Inflammatory macrophage treated with lipopolysaccharide for 1 hour (primary cell): Measurements from ENCODE around the gene STK32C.

Source experiments
- DNase-seq, 2 donors: peaks; one replicate each; pipeline ENCODE4 v3.0.0-alpha.2; 2020 to 2022

Gene STK32C

DNA sequence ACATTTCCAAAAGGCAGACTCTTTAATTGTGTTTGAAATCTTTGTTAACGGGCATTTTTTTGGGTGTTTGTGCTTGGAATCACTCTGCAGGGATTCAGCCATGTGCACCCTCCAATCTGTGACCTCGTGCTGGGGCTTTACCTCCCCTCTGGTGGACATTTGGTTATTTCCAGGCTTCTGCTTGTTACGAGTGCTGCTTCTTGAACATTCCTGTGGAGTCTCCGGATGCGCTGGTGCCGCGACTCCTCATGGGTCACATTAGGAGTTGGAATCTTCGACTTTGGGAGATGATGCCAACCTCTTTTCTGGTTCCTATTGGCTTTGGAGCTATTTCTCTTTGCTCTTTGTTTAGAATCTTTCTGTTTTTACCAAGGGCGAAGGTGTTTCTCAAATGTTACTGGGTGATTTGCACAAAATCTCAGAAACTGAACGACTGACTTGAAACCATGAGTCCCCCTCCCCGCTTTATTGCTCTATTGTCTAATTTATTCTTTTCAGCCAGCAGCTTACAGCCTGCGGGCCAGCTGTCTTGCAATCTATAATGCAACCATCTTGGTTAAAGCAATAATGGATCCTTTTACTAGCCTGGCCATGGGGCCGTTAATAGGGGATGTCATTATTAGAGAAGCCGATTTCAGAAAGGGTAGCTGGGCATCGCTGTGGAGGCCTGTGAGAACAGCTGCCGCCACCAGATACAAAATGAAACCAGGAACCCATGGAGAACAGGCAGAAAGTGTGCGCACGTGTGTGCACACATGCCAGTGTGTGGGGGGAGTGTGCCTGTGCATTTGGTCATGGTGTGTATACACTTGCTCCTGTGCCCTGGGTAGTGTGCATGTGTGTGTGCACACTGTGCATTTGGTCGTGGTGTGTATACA lies 130.9 kb downstream of the STK32C start:
- DNase-seq = no peak

DNA sequence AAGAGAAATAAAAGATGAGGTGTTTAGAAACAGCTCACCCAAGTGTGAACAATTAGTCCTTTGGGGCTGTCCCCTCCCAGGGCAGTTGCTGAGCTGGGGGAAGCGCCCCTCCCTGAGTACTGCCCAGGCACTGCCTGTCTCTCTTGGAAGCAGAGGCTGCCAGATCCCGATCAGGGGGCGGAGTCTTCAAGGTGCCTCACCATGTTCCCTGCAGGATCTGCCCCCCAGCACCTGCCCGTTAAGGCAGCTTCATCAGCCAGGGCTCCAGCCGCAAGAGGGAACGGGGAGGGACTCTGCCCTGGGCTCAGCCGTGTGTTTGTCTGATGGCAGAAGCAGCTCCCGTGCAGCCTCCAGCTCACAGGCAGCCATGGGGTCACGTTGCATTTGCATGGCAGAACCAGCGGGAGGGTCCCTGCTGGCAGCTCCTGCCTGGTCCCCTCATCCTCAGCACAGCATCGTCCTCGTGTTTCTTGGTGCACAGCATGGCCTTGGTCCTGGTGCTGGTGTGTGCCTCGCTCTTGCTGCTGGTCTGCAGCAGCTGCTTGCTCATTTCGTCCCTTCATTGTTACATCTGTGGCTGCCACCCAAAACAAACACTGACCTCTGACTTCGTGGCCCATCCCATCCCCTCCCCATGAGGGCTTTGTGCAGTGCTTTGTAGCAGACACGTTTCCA lies 131.7 kb downstream of the STK32C start:
- DNase-seq = no peak

DNA sequence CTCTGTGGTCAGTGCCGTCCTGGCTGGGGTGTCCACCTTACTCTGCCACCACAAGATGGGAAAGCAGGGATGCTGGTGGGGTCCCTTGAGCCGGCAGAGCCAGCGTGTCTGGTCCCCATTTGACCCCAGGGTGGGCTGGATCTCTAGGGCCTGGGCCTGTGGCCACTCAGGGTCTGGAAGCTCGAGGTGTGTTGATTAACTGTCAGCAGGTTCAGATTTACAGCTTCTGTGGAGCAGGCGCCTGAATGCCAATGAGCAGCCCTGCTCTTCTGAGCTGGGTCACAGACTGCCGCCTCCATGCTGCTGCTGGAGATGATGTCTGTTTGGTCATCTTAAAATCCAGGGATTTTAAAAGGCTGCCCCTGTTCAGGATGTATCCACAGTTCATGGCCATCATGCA lies 132.3 kb downstream of the STK32C start:
- DNase-seq = no peak

DNA sequence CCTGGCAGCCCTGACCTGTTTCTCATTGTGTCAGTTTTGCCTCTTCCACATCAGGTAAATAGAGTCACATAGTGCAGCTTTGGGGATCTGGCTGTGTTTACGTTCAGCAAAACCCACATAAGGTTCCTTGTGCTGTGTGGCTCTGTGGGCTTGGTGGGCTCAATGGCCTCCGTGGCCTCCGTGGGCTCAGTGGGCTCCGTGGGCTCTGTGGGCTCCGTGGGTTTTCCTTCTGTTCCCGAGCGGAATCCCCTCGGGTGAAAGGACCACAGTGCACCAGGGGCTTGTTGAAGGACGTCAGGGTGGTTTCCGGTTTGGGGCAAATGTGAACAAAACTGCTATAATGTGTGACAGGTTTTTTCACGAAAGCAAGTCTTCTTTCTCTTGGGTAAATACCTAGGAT lies 133.5 kb downstream of the STK32C start:
- DNase-seq = no peak

DNA sequence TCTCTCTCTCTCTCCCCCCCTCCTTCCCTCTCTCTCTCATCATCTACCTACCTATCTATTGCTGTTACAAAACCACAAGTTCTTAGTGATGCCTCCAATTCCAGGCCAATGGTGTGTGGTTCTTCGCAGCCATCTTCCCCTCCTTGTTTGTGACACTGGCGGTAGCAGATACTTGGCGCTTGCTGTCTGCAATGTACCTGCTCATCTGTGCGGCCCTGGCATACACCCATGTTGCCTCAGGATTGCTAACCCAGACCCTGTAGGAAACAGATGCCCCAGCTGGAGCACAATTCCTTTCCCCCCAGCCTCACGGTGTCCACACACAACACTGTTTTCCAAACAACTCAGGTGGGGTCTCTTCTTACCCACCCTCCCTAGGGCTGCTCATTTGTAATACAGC lies 134.6 kb downstream of the STK32C start:
- DNase-seq = no peak

DNA sequence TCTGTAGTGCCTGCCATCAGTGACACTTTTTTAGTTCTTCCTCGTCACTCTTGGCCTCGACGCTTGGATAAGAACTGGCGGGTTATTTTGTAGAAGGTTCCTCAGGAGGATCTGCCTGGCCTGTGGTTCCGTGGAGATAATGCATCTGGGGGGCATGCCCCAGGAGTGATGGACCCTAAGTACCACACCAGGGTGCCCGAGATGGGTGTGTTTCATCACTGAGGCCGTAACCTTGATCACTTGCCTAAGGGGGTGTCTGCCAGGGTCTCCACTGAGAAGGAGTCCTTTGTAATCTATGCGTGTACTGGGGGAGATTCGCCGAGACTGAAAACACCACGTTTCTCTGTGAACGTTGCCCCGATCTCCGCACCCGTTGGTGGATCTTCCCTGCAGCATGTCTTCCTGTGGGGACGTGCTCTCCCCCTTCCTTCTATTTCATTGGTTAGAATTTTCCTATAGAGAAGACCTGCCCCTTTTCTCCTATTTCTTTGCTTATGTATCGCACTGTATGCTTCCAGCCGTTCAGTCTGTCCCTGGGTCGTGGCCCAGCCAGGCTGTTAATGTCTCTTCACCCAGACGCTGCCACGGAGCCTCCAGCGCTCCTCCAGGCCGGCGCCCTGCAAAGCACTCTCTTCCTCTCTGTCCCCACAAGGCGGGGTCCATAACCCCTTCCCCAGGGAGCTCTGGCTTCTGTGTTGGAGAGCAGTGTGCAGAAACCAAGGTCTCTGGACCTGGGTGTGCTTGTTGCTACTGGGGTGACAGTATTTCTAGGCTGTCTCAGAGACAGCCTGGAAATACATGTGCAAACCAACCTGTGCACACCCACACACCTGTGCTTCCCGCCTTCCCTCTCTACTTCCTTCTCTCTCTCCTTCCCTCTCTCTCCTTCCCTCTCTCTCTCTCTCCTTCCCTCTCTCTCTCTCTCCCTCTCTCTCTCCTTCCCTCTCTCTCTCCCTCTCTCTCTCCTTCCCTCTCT lies 135.4 kb downstream of the STK32C start:
- DNase-seq = no peak

DNA sequence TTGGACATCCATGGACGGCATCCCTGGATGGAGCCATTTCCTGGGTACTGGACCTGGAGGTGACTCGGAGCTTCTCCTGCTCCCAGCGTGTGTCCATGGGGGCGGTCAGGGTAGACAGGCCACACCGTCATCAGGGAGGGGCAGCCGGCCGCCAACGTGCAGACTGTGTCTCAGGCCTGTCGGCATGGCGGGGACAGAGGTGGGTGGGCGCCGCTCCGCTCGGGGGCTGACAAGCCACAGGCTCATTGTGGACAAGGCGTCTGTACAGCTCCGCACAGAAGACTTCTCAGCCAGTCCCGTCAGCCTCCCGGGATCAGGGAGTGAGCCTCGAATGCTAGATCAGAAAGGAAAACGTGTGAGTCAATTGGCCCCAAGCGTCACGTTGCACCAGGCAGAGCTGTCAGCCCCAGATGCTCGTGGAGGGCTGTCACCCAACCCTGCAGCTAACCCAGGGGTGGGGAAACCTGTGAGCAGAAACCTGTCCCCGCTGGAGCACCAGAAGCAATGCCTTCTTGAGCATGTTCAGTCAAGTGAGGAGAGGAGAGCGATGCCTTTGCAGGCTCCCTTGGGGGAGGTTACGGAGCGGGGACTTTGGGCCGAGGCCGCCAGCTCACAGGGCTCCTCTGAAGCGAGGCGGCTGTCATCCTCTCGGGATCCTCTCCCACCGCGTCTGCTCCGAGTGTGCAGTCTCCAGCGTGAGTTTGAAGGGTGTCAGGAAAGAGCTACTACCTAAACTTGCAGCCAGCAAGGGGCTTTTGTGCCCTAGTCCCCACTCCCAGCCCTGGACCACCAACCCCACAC lies 137.0 kb downstream of the STK32C start:
- DNase-seq = no peak

DNA sequence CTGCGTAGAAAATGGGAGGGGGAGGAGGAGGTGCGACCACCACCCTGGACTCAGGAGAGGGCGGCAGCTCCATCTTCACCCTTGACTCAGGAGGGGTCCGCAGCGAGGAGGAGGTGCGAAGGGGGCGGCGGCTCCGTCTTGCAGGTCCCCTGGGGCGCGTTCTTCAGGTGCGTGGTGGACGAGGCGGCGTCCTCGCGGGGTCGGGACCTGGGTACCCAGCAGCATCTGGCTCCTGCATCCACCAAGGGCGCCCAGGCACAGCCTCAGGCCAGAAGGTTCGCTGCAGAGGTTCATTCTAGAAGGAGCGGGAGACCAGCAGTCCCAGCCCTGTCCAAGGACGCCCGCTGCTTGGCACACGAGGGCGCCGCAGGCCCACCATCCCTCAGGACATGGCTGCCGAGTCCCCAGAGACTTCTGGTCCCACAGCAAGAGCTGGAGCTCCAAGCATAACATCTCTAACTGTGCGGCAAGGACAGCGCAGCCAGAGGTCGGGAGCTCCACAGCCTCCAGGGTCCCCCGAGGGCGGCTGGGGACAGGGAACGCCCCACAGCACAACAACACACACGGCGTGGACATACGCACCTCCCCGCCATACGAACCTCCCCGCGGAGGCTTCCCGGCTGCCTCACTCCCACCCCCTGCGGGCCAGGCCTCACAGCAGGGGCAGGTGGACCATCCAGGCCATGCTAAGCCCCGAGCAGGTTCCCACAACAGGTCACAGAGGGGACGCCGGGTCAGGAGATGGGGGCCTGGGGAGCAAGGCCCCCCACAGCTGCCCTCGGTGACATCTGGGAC lies 137.8 kb downstream of the STK32C start:
- DNase-seq = no peak

DNA sequence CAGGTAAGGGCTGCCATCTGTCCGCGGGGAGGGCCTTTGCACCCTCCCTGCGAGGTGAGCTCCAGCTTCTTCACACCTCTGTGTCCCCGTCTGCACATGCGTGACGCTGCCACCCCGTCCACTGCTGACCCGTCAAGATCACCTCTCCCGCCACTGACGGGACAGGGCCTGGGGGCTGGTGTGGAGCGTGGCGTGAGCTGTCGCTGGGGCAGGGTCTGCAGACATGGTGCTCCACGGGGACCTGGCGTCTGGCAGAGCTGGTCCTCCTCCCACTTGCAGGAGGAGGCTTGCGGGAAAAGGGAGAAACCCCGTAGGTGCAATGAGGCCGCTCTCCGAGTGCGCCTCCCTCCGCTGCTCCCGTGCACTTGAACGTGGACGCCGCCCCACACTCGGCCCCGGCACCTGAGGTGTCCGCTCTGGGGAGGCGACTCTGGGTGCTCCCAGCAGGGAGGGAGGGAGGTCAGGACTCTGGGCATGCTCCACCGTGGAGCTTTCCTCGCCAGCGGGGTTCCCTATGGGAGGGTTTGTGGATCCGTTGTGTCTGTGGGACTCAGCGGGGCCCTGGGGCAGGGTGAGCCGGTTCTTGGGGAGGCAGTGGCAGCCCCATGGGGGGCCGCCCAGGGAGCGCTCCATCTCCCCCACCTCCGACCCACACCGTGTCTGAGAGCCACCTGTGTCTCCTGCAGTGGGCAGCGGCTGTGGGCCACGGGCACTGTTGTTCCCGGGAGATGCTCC lies 138.6 kb downstream of the STK32C start:
- DNase-seq = no peak

DNA sequence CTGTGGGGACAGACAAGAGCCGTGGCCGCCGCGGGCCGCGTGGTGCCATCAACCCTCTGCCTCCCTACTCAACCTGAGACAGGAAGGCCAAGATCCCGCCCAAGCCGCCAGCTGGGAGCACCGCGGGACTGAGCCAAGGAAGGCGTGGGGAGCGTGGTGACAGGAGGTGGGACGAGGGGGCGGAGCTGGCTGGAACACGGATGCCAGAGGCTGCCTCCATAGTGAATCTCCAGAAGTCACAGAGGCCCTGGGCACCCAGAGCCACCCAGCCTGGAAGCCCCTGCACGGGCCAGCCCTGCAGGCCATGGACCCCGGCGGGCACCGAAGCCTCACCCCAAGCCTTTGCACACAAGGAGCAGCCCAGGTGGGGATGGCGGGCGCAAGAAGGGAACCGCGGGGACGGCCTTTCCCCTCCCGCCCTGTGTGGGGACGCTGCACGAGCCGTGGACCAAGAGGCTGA lies 139.1 kb downstream of the STK32C start:
- DNase-seq = no peak

DNA sequence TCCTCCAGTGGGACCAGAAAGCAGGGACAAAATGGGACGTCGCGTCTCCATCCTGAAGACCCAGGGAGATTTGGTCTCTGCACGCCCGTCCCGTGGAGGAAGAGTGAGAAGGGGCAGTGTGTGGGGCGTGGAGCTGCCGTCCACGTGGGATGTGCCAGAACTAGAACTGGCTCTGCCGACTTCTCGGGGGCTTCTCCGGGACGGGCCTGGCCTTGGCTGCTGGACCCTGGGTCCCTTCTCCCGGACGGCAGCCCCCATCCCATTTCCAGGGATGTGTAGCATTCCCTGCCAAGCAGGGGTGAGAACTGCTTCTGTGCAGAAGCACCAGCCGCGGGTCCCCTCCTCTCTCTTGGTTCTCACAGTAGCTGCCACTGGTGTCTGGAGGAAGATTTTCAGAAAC lies 139.8 kb downstream of the STK32C start:
- DNase-seq = no peak

DNA sequence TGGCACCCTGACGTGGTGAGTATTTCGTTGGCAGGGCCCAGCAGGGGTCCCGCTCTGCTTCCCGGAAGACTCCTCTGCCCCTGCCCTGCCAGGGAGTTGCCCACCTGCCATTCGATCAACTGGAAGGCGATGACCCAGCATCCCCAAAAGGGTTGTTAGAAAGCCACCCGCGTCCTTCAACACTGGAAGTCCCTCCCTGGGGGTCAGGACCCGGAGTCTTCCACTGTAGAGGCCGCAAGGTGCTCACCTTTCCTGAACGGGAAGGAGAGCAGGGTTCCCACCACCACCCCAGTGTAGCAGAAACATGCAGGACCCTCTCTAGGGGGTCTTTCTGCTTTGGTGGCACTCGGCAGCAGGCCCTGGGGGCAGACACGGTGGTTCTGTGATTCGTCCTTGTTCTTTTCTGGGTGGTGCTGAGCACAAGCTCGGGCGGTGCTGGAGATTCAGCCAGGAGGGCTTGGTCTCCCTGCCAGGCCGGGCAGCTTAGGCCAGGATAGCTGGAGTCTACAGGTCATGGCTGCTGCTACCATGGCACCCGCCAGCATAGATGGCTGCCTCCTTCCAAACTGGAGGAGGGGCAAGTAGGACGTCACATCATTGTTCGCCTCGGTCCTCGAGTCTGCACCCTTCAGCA lies 140.6 kb downstream of the STK32C start:
- no peak for DNase-seq

DNA sequence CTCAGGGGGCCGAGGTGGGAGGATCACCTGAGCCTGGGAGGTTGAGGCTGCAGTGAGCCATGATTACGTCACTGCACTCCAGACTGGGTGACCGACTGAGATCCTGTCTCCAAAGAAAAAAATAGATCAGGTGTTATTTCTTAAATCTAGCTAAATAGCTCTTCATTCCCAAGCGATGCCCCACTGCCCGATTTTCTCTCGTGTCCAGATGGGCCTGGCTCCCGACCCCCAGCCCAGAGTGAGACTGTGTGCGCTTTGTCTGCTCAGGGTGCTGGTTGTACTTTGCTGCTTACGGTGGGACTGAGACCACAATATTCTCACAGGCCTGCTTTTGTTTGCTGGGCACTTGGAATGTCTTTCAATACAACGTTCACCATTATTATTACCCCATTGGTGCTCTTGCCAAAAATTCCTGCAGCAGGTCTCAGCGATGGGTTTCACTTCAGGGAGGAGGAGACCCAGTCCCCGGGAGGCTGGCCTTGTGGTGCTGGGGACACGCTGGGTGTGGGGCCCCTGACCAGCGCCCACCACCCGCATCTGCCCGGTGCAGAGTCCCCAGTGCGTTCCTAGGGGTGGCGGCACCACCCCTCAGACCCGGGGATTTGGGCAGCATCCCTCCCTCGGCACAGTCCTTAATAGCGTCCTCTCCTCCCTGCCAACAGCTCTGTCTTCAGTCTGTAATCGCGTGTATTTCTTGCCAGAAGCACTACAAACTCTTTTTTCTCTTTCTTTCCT lies 141.4 kb downstream of the STK32C start:
- no peak for DNase-seq

DNA sequence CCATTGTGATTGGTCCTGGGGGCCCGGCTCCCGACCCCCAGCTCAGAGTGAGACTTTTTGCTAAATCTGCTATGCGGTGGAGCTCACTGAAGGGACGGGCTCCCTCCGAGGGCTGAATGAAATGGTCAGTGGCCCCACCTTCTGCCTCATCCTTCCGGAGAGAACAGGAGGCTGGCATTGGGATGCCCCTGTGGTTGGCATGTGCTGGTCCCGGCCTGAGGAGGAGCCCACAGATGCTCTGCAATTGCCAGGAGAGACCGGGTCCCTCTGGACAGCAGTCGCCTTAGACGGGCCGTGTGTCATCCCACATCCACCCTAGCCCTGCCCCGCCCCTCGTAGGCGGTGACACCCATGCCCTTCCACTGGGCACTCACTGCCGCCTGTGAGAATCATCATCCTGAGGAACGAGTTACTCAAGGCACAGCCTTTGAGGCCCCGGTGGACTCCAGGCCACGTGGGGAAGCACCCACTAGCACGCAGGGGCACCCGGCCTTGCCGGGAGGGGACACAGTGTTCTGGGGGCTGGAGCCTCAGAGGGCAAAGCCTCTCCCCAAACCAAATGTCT lies 142.3 kb downstream of the STK32C start:
- DNase-seq = no peak

DNA sequence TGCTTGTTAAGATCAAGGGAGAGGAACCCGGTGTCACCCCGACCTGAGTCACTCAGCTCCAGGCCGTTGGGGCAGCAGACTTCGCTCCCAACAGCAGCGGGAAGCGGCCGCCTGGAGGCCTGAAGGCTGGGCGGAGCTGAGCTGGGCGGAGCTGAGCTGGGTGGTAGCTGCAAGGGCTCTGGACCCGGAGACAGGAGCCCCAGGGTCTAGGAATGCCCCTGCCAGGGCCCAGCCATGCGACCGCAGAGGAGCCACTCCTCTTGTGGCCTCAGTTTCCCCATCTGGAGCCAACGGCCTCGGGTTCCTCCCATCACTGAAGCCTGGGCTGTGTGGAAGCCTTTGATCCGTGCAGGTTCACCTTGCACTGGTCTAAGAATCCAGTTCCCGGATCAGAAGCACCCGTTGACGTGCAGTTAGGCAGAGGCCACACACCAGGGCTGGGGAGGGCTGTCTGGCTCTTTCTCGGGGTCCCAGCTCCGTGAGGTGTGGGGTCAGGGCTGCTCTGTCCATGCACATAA lies 142.9 kb downstream of the STK32C start:
- DNase-seq = no peak

DNA sequence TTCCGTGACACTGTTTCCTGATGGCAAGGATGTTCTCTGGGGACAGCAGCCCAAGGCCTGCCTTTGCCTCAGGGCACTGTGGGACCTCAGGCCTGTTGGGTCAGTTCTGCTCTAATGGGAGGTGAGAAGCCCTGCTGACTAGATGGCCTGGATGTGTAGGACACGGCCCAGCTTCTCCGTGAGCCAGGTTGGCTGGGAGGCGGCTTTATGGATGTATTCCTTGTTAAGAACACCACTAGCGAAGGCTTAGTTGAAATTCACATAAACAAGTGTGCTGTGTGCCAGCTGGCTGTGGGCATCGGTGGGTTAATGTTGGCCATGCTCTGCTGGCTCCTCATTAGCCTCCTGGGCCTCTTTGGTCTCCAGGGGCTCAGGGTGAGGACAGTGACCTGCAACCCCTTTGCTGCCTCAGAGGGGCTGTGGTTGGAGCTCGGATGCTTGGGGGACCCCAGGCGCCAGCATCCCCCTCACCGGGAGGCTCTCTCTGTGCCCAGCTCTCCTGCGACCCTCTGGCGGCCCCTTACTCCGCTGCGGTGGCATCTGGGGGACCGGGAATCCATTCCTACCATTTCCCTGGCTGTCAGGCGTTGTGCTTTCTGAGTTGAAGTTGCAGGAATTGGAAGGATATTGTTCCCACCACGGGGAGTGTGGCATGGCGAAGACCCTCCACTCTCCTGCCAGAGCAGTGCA lies 143.8 kb downstream of the STK32C start:
- DNase-seq = no peak

DNA sequence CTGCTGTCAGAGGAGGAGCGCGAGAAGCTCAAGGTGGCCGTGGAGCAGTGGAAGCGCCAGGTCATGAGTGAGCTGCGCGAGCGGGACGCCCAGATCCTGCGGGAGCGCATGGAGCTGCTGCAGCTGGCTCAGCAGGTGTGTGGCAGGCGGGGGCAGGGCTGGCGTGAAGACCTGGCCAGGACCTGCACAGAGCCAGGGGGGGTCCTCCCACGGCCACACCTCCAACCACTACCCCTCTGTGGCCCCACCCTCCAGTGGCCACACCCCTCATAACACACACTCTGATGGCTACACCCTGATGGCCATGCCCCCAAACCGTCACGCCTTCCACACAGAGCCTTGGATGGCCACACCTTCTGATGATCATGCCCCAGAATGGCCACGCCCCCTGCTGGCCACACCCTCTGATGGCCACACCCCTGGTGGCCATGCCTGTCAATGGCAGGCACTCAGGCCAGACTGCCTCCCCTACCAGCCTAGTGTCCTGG lies 144.4 kb downstream of the STK32C start:
- peak; percentile 4 to 8 for DNase-seq
